ENCODE data around the gene TMC1.

The TMC1 gene

DNA sequence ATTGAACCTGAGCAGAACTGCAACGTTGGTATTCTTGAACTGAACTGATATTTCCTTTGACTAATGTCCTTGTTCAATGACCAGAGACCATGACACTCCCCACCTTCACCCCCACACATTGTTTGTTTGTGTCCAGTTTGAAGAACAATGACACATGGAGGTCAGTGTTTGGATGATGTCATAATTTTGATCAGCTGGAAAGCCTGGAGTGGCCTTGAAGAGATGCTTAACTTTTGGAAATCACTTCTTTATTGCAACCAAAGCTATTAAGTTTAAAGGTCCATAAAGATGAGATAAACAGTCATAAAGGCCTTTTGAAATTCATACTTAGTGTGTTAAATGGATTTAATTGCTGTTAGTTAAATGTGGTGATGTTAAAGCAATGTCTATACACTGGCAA, 92.7 kb downstream of the TMC1 start:
- no peak overlapping the region for H3K27ac ChIP-seq (ENCODE audit: low read length)
- no peak overlapping the region for H3K4me3 ChIP-seq (ENCODE audit: low read length in 2 of 2)
- no peaks in the 10 kb centered on the region for H3K4me1 ChIP-seq (ENCODE audit: control insufficient read depth, insufficient read depth, low read length)
- H3K9ac ChIP-seq (ENCODE audit: low read length in 2 of 2): no peak overlapping the region
- H3K9me3 ChIP-seq (ENCODE audit: control insufficient read depth in 2 of 2, low read length in 2 of 2): no peaks in the 10 kb centered on the region
- H3K27me3 ChIP-seq (ENCODE audit: control insufficient read depth in 1 of 2, insufficient read depth in 2 of 2, low read length in 2 of 2): no peaks in the 10 kb centered on the region
- H3K36me3 ChIP-seq (ENCODE audit: control insufficient read depth in 2 of 2, insufficient read depth in 2 of 2, low read length in 2 of 2): no peaks in the 10 kb centered on the region

GRCh38 chr9:72615931-72616330, 94.5 kb downstream of the TMC1 start:
- H3K27me3 ChIP-seq (ENCODE audit: control insufficient read depth in 1 of 2, insufficient read depth in 2 of 2, low read length in 2 of 2): no peaks in the 10 kb centered on the region
- no peak overlapping the region for H3K27ac ChIP-seq (ENCODE audit: low read length)
- H3K4me3 ChIP-seq (ENCODE audit: low read length in 2 of 2): no peak overlapping the region
- H3K9me3 ChIP-seq (ENCODE audit: control insufficient read depth in 2 of 2, low read length in 2 of 2): no peaks in the 10 kb centered on the region
- no peak overlapping the region for H3K9ac ChIP-seq (ENCODE audit: low read length in 2 of 2)
- H3K36me3 ChIP-seq (ENCODE audit: control insufficient read depth in 2 of 2, insufficient read depth in 2 of 2, low read length in 2 of 2): no peaks in the 10 kb centered on the region
- H3K4me1 ChIP-seq (ENCODE audit: control insufficient read depth, insufficient read depth, low read length): no peaks in the 10 kb centered on the region

- Histone ChIP-seq H3K9ac (ENCODE audit: low read length in 2 of 2) (no peak overlapping the region), H3K27me3 (ENCODE audit: control insufficient read depth in 1 of 2, insufficient read depth in 2 of 2, low read length in 2 of 2) (no peaks in the 10 kb centered on the region), H3K36me3 (ENCODE audit: control insufficient read depth in 2 of 2, insufficient read depth in 2 of 2, low read length in 2 of 2) (no peaks in the 10 kb centered on the region), H3K4me3 (ENCODE audit: low read length in 2 of 2) (no peak overlapping the region), H3K4me1 (ENCODE audit: control insufficient read depth, insufficient read depth, low read length) (no peaks in the 10 kb centered on the region), H3K27ac (ENCODE audit: low read length) (no peak overlapping the region), H3K9me3 (ENCODE audit: control insufficient read depth in 2 of 2, low read length in 2 of 2) (no peaks in the 10 kb centered on the region)
Measured at GRCh38 chr9:72618811-72619210, 97.4 kb downstream of the TMC1 start.

GRCh38 chr9:72622186-72622585, 100.8 kb downstream of the TMC1 start:
- Histone ChIP-seq H3K27me3 (ENCODE audit: control insufficient read depth in 1 of 2, insufficient read depth in 2 of 2, low read length in 2 of 2) (no peaks in the 10 kb centered on the region), H3K27ac (ENCODE audit: low read length) (no peak overlapping the region), H3K9me3 (ENCODE audit: control insufficient read depth in 2 of 2, low read length in 2 of 2) (no peaks in the 10 kb centered on the region)

DNA sequence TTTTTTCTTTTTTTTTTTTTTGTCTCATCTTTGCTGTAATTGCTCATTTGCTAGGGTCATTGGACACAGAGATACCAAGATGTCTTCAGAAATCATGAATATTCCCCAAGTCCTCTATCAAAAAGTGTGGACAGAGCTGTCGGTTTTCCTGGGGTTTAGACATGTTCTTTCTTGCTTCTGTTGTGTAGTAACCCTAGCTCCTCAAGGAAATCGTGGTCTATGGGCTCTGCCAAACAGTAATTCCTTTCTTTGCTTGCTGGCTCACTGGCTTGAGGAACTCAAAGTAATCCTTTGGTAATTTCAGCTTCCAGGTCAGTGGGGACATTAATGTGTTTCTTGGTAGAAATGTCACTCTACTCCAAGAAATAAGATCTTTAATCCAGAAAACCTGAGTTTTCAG, 101.7 kb downstream of the TMC1 start:
- no peaks in the 10 kb centered on the region for H3K9me3 ChIP-seq (ENCODE audit: control insufficient read depth in 2 of 2, low read length in 2 of 2)
- no peaks in the 10 kb centered on the region for H3K4me1 ChIP-seq (ENCODE audit: control insufficient read depth, insufficient read depth, low read length)
- H3K27me3 ChIP-seq (ENCODE audit: control insufficient read depth in 1 of 2, insufficient read depth in 2 of 2, low read length in 2 of 2): no peaks in the 10 kb centered on the region
- no peak overlapping the region for H3K9ac ChIP-seq (ENCODE audit: low read length in 2 of 2)
- H3K36me3 ChIP-seq (ENCODE audit: control insufficient read depth in 2 of 2, insufficient read depth in 2 of 2, low read length in 2 of 2): no peaks in the 10 kb centered on the region
- no peak overlapping the region for H3K27ac ChIP-seq (ENCODE audit: low read length)
- H3K4me3 ChIP-seq (ENCODE audit: low read length in 2 of 2): no peak overlapping the region

More at GRCh38 chr9:72622186-72622585, 100.8 kb downstream of the TMC1 start:
- H3K4me3 ChIP-seq (ENCODE audit: low read length in 2 of 2): no peak overlapping the region
- no peaks in the 10 kb centered on the region for H3K4me1 ChIP-seq (ENCODE audit: control insufficient read depth, insufficient read depth, low read length)
- H3K9ac ChIP-seq (ENCODE audit: low read length in 2 of 2): no peak overlapping the region
- H3K36me3 ChIP-seq (ENCODE audit: control insufficient read depth in 2 of 2, insufficient read depth in 2 of 2, low read length in 2 of 2): no peaks in the 10 kb centered on the region

DNA sequence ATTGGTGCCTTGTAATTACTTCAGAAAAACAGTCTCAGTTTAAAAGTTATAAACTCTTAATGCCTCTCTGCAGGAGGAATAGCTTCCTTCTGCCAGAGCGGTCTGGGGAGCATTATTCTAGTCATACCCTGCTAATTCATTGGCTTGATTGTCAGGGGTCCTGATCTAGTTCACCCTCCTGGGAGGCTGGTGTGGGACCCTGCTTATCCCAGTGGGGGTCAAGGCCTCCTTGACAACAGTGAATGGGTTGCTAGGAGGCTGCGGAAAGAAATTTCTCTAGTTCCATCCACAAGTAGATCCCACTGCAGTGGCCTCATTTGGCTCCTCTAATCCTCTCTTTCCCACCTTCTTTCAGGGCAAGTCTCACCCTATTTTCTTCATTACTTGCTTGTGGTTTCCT, 105.7 kb downstream of the TMC1 start:
- Histone ChIP-seq H3K9me3 (ENCODE audit: control insufficient read depth in 2 of 2, low read length in 2 of 2) (no peaks in the 10 kb centered on the region), H3K4me3 (ENCODE audit: low read length in 2 of 2) (no peak overlapping the region), H3K9ac (ENCODE audit: low read length in 2 of 2) (no peak overlapping the region), H3K36me3 (ENCODE audit: control insufficient read depth in 2 of 2, insufficient read depth in 2 of 2, low read length in 2 of 2) (no peaks in the 10 kb centered on the region), H3K27ac (ENCODE audit: low read length) (no peak overlapping the region), H3K4me1 (ENCODE audit: control insufficient read depth, insufficient read depth, low read length) (no peaks in the 10 kb centered on the region), H3K27me3 (ENCODE audit: control insufficient read depth in 1 of 2, insufficient read depth in 2 of 2, low read length in 2 of 2) (no peaks in the 10 kb centered on the region)

- no peaks in the 10 kb centered on the region for H3K9me3 ChIP-seq (ENCODE audit: control insufficient read depth in 2 of 2, low read length in 2 of 2)
- no peak overlapping the region for H3K4me3 ChIP-seq (ENCODE audit: low read length in 2 of 2)
- no peak overlapping the region for H3K9ac ChIP-seq (ENCODE audit: low read length in 2 of 2)
- H3K27me3 ChIP-seq (ENCODE audit: control insufficient read depth in 1 of 2, insufficient read depth in 2 of 2, low read length in 2 of 2): no peaks in the 10 kb centered on the region
- no peaks in the 10 kb centered on the region for H3K4me1 ChIP-seq (ENCODE audit: control insufficient read depth, insufficient read depth, low read length)
- no peaks in the 10 kb centered on the region for H3K36me3 ChIP-seq (ENCODE audit: control insufficient read depth in 2 of 2, insufficient read depth in 2 of 2, low read length in 2 of 2)
- no peak overlapping the region for H3K27ac ChIP-seq (ENCODE audit: low read length)
Measured at GRCh38 chr9:72627956-72628540, 106.6 kb downstream of the TMC1 start.

GRCh38 chr9:72633966-72634365, 112.6 kb downstream of the TMC1 start:
- no peak overlapping the region for H3K4me3 ChIP-seq (ENCODE audit: low read length in 2 of 2)
- H3K36me3 ChIP-seq (ENCODE audit: control insufficient read depth in 2 of 2, insufficient read depth in 2 of 2, low read length in 2 of 2): no peaks in the 10 kb centered on the region

DNA sequence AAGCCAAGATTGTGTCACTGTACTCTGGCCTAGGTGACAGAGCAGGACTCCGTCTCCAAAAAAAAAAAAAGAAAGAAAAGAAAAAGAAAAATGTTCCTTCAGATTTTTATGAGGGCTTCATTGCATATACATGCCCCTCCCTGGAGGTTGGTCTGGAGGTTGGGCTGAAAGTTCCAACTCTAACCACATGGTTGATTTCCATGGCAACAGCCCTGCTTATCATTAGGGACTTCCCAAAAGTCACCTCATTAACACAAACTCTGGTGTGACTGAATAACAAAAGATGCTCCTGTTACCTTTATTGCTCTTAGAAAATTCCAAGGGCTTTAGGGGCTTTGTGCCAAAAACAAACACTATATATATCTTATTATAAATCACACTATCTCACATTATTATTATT, 113.8 kb downstream of the TMC1 start:
- H3K27me3 ChIP-seq (ENCODE audit: control insufficient read depth in 1 of 2, insufficient read depth in 2 of 2, low read length in 2 of 2): no peaks in the 10 kb centered on the region
- no peaks in the 10 kb centered on the region for H3K36me3 ChIP-seq (ENCODE audit: control insufficient read depth in 2 of 2, insufficient read depth in 2 of 2, low read length in 2 of 2)
- H3K4me3 ChIP-seq (ENCODE audit: low read length in 2 of 2): no peak overlapping the region
- peaks cover 0 to 4% of the 10 kb centered on the region in 2 donors for H3K9me3 ChIP-seq (ENCODE audit: control insufficient read depth in 2 of 2, low read length in 2 of 2)
- H3K4me1 ChIP-seq (ENCODE audit: control insufficient read depth, insufficient read depth, low read length): no peaks in the 10 kb centered on the region
- H3K27ac ChIP-seq (ENCODE audit: low read length): no peak overlapping the region
- no peak overlapping the region for H3K9ac ChIP-seq (ENCODE audit: low read length in 2 of 2)

More at GRCh38 chr9:72633966-72634365, 112.6 kb downstream of the TMC1 start:
- Histone ChIP-seq H3K27me3 (ENCODE audit: control insufficient read depth in 1 of 2, insufficient read depth in 2 of 2, low read length in 2 of 2) (no peaks in the 10 kb centered on the region), H3K9ac (ENCODE audit: low read length in 2 of 2) (no peak overlapping the region), H3K27ac (ENCODE audit: low read length) (no peak overlapping the region), H3K4me1 (ENCODE audit: control insufficient read depth, insufficient read depth, low read length) (no peaks in the 10 kb centered on the region), H3K9me3 (ENCODE audit: control insufficient read depth in 2 of 2, low read length in 2 of 2) (peaks cover 0 to 4% of the 10 kb centered on the region in 2 donors)

GRCh38 chr9:72636621-72637020, 115.2 kb downstream of the TMC1 start:
- H3K27me3 ChIP-seq (ENCODE audit: control insufficient read depth in 1 of 2, insufficient read depth in 2 of 2, low read length in 2 of 2): no peaks in the 10 kb centered on the region
- no peak overlapping the region for H3K4me3 ChIP-seq (ENCODE audit: low read length in 2 of 2)
- H3K27ac ChIP-seq (ENCODE audit: low read length): no peak overlapping the region
- H3K36me3 ChIP-seq (ENCODE audit: control insufficient read depth in 2 of 2, insufficient read depth in 2 of 2, low read length in 2 of 2): no peaks in the 10 kb centered on the region
- no peaks in the 10 kb centered on the region for H3K4me1 ChIP-seq (ENCODE audit: control insufficient read depth, insufficient read depth, low read length)
- H3K9ac ChIP-seq (ENCODE audit: low read length in 2 of 2): no peak overlapping the region
- peaks cover 0 to 4% of the 10 kb centered on the region in 2 donors for H3K9me3 ChIP-seq (ENCODE audit: control insufficient read depth in 2 of 2, low read length in 2 of 2)

DNA sequence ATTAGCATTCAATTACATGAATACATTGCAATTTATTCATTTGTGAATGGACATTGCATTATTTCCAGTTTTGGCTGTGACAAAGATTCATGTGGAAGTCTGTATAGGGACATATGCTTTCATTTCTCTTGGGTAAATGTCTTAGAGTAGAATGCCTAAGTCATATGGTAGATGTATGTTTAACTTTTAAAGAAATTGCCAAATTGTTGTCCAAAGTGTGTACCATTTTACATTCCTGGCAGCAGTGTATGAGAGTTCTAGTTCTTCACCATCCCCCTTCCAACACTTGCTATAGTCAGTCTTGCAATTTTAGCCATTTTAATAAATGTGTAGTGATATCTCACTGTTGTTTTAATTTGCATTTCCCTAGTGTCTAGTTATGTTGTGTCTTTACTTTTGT, 122.2 kb downstream of the TMC1 start:
- no peaks in the 10 kb centered on the region for H3K4me1 ChIP-seq (ENCODE audit: control insufficient read depth, insufficient read depth, low read length)
- no peak overlapping the region for H3K27ac ChIP-seq (ENCODE audit: low read length)
- no peak overlapping the region for H3K9ac ChIP-seq (ENCODE audit: low read length in 2 of 2)

More for the DNA sequence above, 122.2 kb downstream of the TMC1 start:
- Histone ChIP-seq H3K36me3 (ENCODE audit: control insufficient read depth in 2 of 2, insufficient read depth in 2 of 2, low read length in 2 of 2) (no peaks in the 10 kb centered on the region), H3K27me3 (ENCODE audit: control insufficient read depth in 1 of 2, insufficient read depth in 2 of 2, low read length in 2 of 2) (no peaks in the 10 kb centered on the region), H3K4me3 (ENCODE audit: low read length in 2 of 2) (no peak overlapping the region), H3K9me3 (ENCODE audit: control insufficient read depth in 2 of 2, low read length in 2 of 2) (no peaks in the 10 kb centered on the region)
